ENCODE data around the gene STIM1.

GRCh38 chr11:3914805-3915204, 59.3 kb downstream of the STIM1 start:
- TF ChIP-seq EZH2 (IDR thresholded peaks at IDR 0.05; ENCODE audit: borderline replicate concordance, low read depth, low read length, severe bottlenecking) (no peak), CTCF (IDR thresholded peaks at IDR 0.05; ENCODE audit: borderline replicate concordance, extremely low read depth, low read length, poor library complexity, severe bottlenecking) (no peak)

All from DND-41 (cell line).